Lung (tissue), 12 donors: ENCODE measurements around the gene MMP24. TPM values are rescaled to one million over a fixed set of nuclear protein-coding genes. Genes with fewer than 3 reads are reported as not detected.

Source experiments
- ATAC-seq: fragments of 200-7000 bp; cut with Tn5 transposase; one replicate; pipeline ENCODE4 v1.9.1; 2020; ENCODE audit warnings: moderate number of reproducible peaks; ENCODE audit not compliant: insufficient read depth, low FRiP score
- DNase-seq, 3 donors: peaks; one replicate each; pipeline ENCODE4 v3.0.0-alpha.2; 2013 to 2017
- H3K27ac ChIP-seq, 2 donors: one replicate each; pipeline ENCODE4 v1.5.1; 2013; ENCODE audit warnings: mild to moderate bottlenecking in 2 of 2, moderate library complexity in 2 of 2, control low read depth in 1 of 2, inconsistent platforms in 1 of 2, low read depth in 1 of 2, low read length in 1 of 2
- H3K27me3 ChIP-seq, 3 donors: one replicate each; pipeline ENCODE4 v1.5.1; 2013; ENCODE audit warnings: low read length in 2 of 3; ENCODE audit not compliant: control insufficient read depth in 3 of 3, insufficient read depth in 3 of 3
- H3K36me3 ChIP-seq, 4 donors: one replicate each; pipeline ENCODE4 v1.5.1; 2013; ENCODE audit warnings: low read length in 4 of 4, mild to moderate bottlenecking in 1 of 4, moderate library complexity in 1 of 4; ENCODE audit not compliant: control insufficient read depth in 4 of 4, insufficient read depth in 4 of 4
- H3K4me1 ChIP-seq, 5 donors: one replicate each; pipeline ENCODE4 v1.5.1; 2013; ENCODE audit warnings: low read length in 5 of 5, mild to moderate bottlenecking in 2 of 5, moderate library complexity in 1 of 5; ENCODE audit not compliant: control insufficient read depth in 5 of 5, insufficient read depth in 5 of 5
- H3K4me3 ChIP-seq: one replicate; pipeline ENCODE4 v1.5.1; 2013; ENCODE audit warnings: mild to moderate bottlenecking, control low read depth, moderate library complexity
- H3K9ac ChIP-seq, 2 donors: one replicate each; pipeline ENCODE4 v1.5.1; 2013; ENCODE audit warnings: low read length in 2 of 2, control low read depth in 1 of 2; ENCODE audit not compliant: insufficient read depth in 1 of 2
- H3K9me3 ChIP-seq, 4 donors: one replicate each; pipeline ENCODE4 v1.5.1; 2013; ENCODE audit warnings: low read length in 3 of 4, mild to moderate bottlenecking in 1 of 4, moderate library complexity in 1 of 4; ENCODE audit not compliant: control insufficient read depth in 4 of 4, insufficient read depth in 3 of 4
- CTCF ChIP-seq: IDR thresholded peaks from 2 replicates; pipeline ENCODE4 v1.5.1; 2012; ENCODE audit warnings: mild to moderate bottlenecking; ENCODE audit errors: control extremely low read depth, extremely low read depth
- WGBS, 2 donors: extraction: QIAGEN DNeasy Blood & Tissue Kit; methylation state at CpG; one replicate each; pipeline ENCODE4 v1.1.7; 2013; 5-methylcytosine and 5-hydroxymethylcytosine counted together
- polyA plus RNA-seq, 2 donors: library from polyadenylated mRNA; stranded (reverse); fragments of 200-250 nt; gene quantifications; one replicate each; pipeline ENCODE4 v1.2.1, GENCODE V29; 2013
- total RNA-seq, 2 donors: library from RNA; depleted of rRNA in 1 of 2; stranded (reverse); fragments of >200 nt in 1 of 2; gene quantifications; one replicate each; pipeline ENCODE4 v1.2.1, GENCODE V29; 2014 to 2021
- donor health status: control.
- donor health status: control.
- donor health status: Bipolar disorder and iron deficiency.
- donor health status: healthy.
- donor health status: DM: yes; HTN: yes; CAD: no.

MMP24 gene
- total and polyA plus RNA-seq, 4 donors: 2.3 to 10.1 (median 6.7) TPM

DNA sequence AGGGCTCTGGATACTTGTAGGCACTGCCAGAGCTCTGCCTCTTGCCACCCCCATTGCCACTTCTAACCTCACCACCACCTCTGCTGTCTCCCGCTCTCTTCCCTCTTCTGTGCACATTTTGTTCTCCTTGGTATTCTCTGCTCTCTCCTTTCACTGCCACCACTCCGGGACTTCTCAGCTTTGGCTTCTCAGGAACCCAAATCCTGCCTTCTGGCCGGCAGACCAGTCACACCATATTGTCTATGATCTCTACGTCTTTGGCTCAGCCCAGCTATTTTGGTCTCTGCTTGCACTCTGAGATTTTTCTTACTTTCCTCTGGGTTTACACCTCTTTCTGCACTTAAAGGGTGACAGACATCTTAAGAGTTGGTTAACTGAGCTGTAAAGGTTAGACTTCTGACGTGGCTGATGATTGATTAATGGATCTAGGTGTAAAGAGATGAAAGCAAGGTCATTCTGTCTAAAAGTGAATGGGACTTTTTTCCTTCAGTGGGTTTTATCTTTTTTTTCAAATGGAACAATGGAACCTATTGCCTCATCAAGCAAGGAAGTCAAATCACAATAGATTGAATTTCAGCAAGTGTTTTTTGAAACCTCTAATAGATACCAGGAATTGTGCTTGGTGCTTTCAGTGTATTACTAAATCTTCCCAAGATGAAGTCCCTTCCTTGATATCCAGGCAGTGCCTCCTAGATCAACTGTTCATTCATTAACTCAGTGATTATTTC, 13.8 kb downstream of the MMP24 start:
- H3K9ac ChIP-seq: no peak overlapping the region
- H3K27me3 ChIP-seq: no peaks in the 10 kb centered on the region
- 81 to 85% methylated on average over 5 of the region's 5 CpGs for WGBS, 2 donors
- no peak overlapping the region for H3K27ac ChIP-seq
- no peak overlapping the region for H3K4me3 ChIP-seq
- peaks cover 0 to 3% (median 0%) of the 10 kb centered on the region in 4 donors for H3K36me3 ChIP-seq
- no peak for TF ChIP-seq CTCF
- H3K9me3 ChIP-seq: peaks cover 0 to 3% (median under 1%) of the 10 kb centered on the region in 4 donors
- DNase-seq: no peak
- H3K4me1 ChIP-seq: peaks cover 0 to 4% (median 0%) of the 10 kb centered on the region in 5 donors
- ATAC-seq: no peak

DNA sequence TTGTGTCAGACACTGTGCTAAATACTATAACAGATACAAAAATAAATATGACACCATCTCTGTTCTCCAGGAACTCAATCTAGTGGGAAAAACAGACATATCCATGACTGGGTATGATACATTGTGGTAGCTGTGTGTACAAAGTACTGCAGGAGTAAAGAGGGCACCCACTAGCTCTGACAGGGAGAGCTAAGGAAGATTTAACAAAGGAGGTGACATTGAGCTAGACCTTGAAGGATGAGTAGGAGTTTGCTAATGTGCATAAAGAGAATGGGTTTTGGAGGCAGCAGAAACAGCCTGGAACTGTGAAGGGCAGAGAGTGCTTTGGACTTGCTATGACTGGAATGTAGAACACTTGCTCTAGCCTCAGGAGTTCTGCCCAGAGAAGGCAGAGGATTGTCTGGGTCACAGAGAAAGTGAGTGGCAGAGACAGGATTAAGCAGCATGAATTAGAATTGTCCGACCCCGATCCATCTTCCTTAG, 14.4 kb downstream of the MMP24 start:
- H3K36me3 ChIP-seq: peaks cover 0 to under 1% (median 0%) of the 10 kb centered on the region in 4 donors
- no peak overlapping the region for H3K27ac ChIP-seq
- no peak overlapping the region for H3K4me3 ChIP-seq
- DNase-seq (no peak), ATAC-seq (no peak)
- no peak overlapping the region for H3K9ac ChIP-seq
- H3K4me1 ChIP-seq: peaks cover 0 to 4% (median 0%) of the 10 kb centered on the region in 5 donors
- H3K9me3 ChIP-seq: peaks cover 0 to 3% (median under 1%) of the 10 kb centered on the region in 4 donors
- TF ChIP-seq CTCF: no peak
- 87 to 95% methylated on average over 2 of the region's 2 CpGs for WGBS, 2 donors
- no peaks in the 10 kb centered on the region for H3K27me3 ChIP-seq

GRCh38 chr20:35243317-35243716, 16.8 kb downstream of the MMP24 start:
- Histone ChIP-seq H3K4me1 (peaks cover 0 to 2% (median 0%) of the 10 kb centered on the region in 5 donors), H3K9me3 (no peaks in the 10 kb centered on the region), H3K27ac (no peak overlapping the region), H3K9ac (no peak overlapping the region), H3K36me3 (no peaks in the 10 kb centered on the region), H3K4me3 (no peak overlapping the region), H3K27me3 (no peaks in the 10 kb centered on the region)
- no peak for TF ChIP-seq CTCF
- 71 to 81% methylated on average over 2 of the region's 2 CpGs for WGBS, 2 donors
- DNase-seq (no peak), ATAC-seq (no peak)
